B cell (primary cell): ENCODE results near the gene SMIM35. TPM values are rescaled to one million over a fixed set of nuclear protein-coding genes. Genes with fewer than 3 reads are reported as not detected.

Source experiments
- ATAC-seq: fragments of 200-7000 bp; cut with Tn5 transposase; one replicate; pipeline ENCODE4 v1.10.0; 2021; ENCODE audit warnings: low read depth, mild to moderate bottlenecking, moderate number of reproducible peaks, moderate library complexity
- CTCF ChIA-PET: fragments of 350-600 bp; sonication (Branson Sonifier 250); formaldehyde crosslinking; loops from one replicate; lab custom pipeline; 2021; ENCODE audit warnings: antibody characterized with exemption, inconsistent platforms; lab: Charles Lee
- POLR2A ChIA-PET: fragments of 350-600 bp; sonication (Branson Sonifier 250); formaldehyde crosslinking; loops from one replicate; lab custom pipeline; 2021; ENCODE audit warnings: antibody characterized with exemption; lab: Charles Lee
- DNase-seq: peaks from one replicate; pipeline ENCODE4 v3.0.0; 2013
- H2AFZ ChIP-seq: 2 replicates; pipeline ENCODE4 v1.6.1; 2012; ENCODE audit warnings: mild to moderate bottlenecking, low read depth, low read length; ENCODE audit not compliant: insufficient read depth, poor library complexity, severe bottlenecking
- H3K27ac ChIP-seq, 2 donors: 1 replicate in 1 of 2; 2 replicates in 1 of 2; pipeline ENCODE4 v1.5.1; 2012 to 2013; ENCODE audit warnings: low read length in 2 of 2, mild to moderate bottlenecking in 2 of 2, moderate library complexity in 1 of 2
- H3K27me3 ChIP-seq, 4 experiments: fragments of 200-600 bp in 1 of 4; sonication (generic) in 1 of 4; replicated peaks in 1 of 4; 1 replicate in 2 of 4; 2 replicates in 2 of 4; pipeline versions ENCODE4 v1.6.1 to v1.7.0; 2013 to 2016; ENCODE audit warnings: low read length in 3 of 4, mild to moderate bottlenecking in 2 of 4, mixed read lengths in 1 of 4, moderate library complexity in 1 of 4; ENCODE audit not compliant: insufficient read depth in 4 of 4, control insufficient read depth in 3 of 4; ENCODE audit errors: control extremely low read depth in 1 of 4
- H3K36me3 ChIP-seq, 2 experiments: replicated peaks in 1 of 2; 1 replicate in 1 of 2; 2 replicates in 1 of 2; pipeline versions ENCODE4 v1.6.1 to v1.7.1; 2013; ENCODE audit warnings: low read length in 1 of 2; ENCODE audit not compliant: insufficient read depth in 2 of 2, control insufficient read depth in 1 of 2; ENCODE audit errors: control extremely low read depth in 1 of 2, extremely low read depth in 1 of 2
- H3K4me1 ChIP-seq, 2 donors: fragments of 200-600 bp in 1 of 2; sonication (generic) in 1 of 2; 1 replicate in 1 of 2; 2 replicates in 1 of 2; pipeline versions ENCODE4 v1.5.1 to v1.6.1; 2013 to 2017; ENCODE audit warnings: low read length in 2 of 2; ENCODE audit not compliant: control insufficient read depth in 2 of 2, insufficient read depth in 2 of 2
- H3K4me2 ChIP-seq: replicated peaks from 2 replicates; pipeline ENCODE3; 2012; ENCODE audit warnings: mild to moderate bottlenecking, low read depth, low read length; ENCODE audit not compliant: poor library complexity, severe bottlenecking
- H3K4me3 ChIP-seq, 5 experiments: fragments of 200-600 bp in 1 of 5; sonication (generic) in 1 of 5; 1 replicate in 3 of 5; 2 replicates in 2 of 5; pipeline versions ENCODE4 v1.5.1 to v1.7.0; 2011 to 2016; ENCODE audit warnings: low read length in 4 of 5, mild to moderate bottlenecking in 4 of 5, low read depth in 2 of 5, control low read depth in 1 of 5, moderate library complexity in 1 of 5; ENCODE audit not compliant: insufficient read depth in 1 of 5; ENCODE audit errors: control extremely low read depth in 1 of 5, extremely low read depth in 1 of 5
- H3K79me2 ChIP-seq: fragments of 200-600 bp; sonication (generic); one replicate; pipeline ENCODE4 v1.6.0; 2016; ENCODE audit warnings: low read length; ENCODE audit not compliant: control insufficient read depth, insufficient read depth
- H3K9ac ChIP-seq: fragments of 200-600 bp; sonication (generic); 2 replicates; pipeline ENCODE4 v1.6.1; 2017; ENCODE audit warnings: mild to moderate bottlenecking, low read length, moderate library complexity
- H3K9me3 ChIP-seq, 3 donors: one replicate each; pipeline versions ENCODE4 v1.6.1 to v1.7.1; 2013; ENCODE audit warnings: low read length in 2 of 3; ENCODE audit not compliant: control insufficient read depth in 2 of 3, insufficient read depth in 1 of 3; ENCODE audit errors: control extremely low read depth in 1 of 3
- H4K20me1 ChIP-seq: 2 replicates; pipeline ENCODE4 v1.6.0; 2012; ENCODE audit warnings: mild to moderate bottlenecking, low read length; ENCODE audit not compliant: insufficient read depth, control insufficient read depth, poor library complexity, severe bottlenecking
- H3K27ac Mint-ChIP-seq: one replicate; pipeline ENCODE4 v1.8.0; 2021; ENCODE audit warnings: mixed read lengths
- H3K27me3 Mint-ChIP-seq: one replicate; pipeline ENCODE4 v1.8.0; 2021; ENCODE audit warnings: mixed read lengths
- H3K4me1 Mint-ChIP-seq: one replicate; pipeline ENCODE4 v1.8.0; 2021; ENCODE audit warnings: mixed read lengths
- H3K4me3 Mint-ChIP-seq: one replicate; pipeline ENCODE4 v1.8.0; 2021; ENCODE audit warnings: mixed read lengths
- H3K9me3 Mint-ChIP-seq: one replicate; pipeline ENCODE4 v1.8.0; 2022; ENCODE audit warnings: mixed read lengths; ENCODE audit not compliant: insufficient read depth
- CTCF ChIP-seq: fragments of 200-600 bp; IDR thresholded peaks from one replicate; pipeline ENCODE4 v1.8.0; 2022; ENCODE audit warnings: antibody characterized with exemption, mild to moderate bottlenecking
- EZH2 ChIP-seq: IDR thresholded peaks from 2 replicates; pipeline ENCODE4 v1.6.1; 2012; ENCODE audit warnings: borderline replicate concordance, low read depth, mild to moderate bottlenecking, moderate library complexity, low read length; ENCODE audit not compliant: insufficient read depth, poor library complexity, severe bottlenecking
- WGBS: methylation state at CpG from one replicate; pipeline ENCODE4 v1.1.5; 2013; ENCODE audit warnings: missing lambda C conversion rate; ENCODE audit not compliant: insufficient coverage; 5-methylcytosine and 5-hydroxymethylcytosine counted together
- intact Hi-C: fragments of 100-400 bp; cut with micrococcal nuclease; formaldehyde crosslinking; loops from one replicate; pipeline ENCODE4 v1.10.0; 2022
- polyA plus RNA-seq: library from polyadenylated mRNA; depleted of rRNA; stranded (reverse); fragments of >200 nt; gene quantifications from 2 replicates; pipeline ENCODE4 v1.2.3, GENCODE V29; 2012
- total RNA-seq, 2 donors: library from RNA; stranded (reverse); fragments of 120-200 nt in 1 of 2; gene quantifications; 1 replicate in 1 of 2; 2 replicates in 1 of 2; pipeline versions ENCODE4 v1.2.3 to v1.2.4, GENCODE V29; 2013 to 2022

The SMIM35 gene
- total and polyA plus RNA-seq, 2 donors (not counting 1 experiment from before 2014, with no cell fraction given) = 1.3 to 4.5 TPM

- WGBS = 84% methylated on average over 10 of the region's 10 CpGs
- DNase-seq (no peak), ATAC-seq (no peak)
- POLR2A ChIA-PET = interaction anchor here (0.6 to 21.8 kb wide), 5 partner anchors 5 to 55 kb away, joined by 3 to 346 read pairs (median 11); partner anchors contain the start of gene IL10RA
- peaks cover 27 to 36% of the 10 kb centered on the region in 2 donors for H3K4me1 ChIP-seq
- H2AFZ ChIP-seq = no peak overlapping the region
- intact Hi-C loops = no loop called here
- TF ChIP-seq CTCF (no peak), EZH2 (no peak)
- H3K36me3 ChIP-seq = peaks cover 7 to 73% of the 10 kb centered on the region in 2 experiments
- H3K79me2 ChIP-seq = peaks cover 10% of the 10 kb centered on the region
- Mint-ChIP-seq H3K9me3 (peaks cover 2% of the 10 kb centered on the region), H3K4me1 (peaks cover 59% of the 10 kb centered on the region), H3K27me3 (no peaks in the 10 kb centered on the region), H3K4me3 (no peak overlapping the region), H3K27ac (peak overlapping the region; percentile 85)
- CTCF ChIA-PET = interaction anchor here (0.5 to 12.1 kb wide), 7 partner anchors 8 to 574 kb away, joined by 3 to 134 read pairs (median 11); no protein-coding TSS in a partner anchor
- no peaks in the 10 kb centered on the region for H4K20me1 ChIP-seq
- peaks cover 0 to 2% (median 2%) of the 10 kb centered on the region in 3 donors for H3K9me3 ChIP-seq
- H3K27me3 ChIP-seq = no peaks in the 10 kb centered on the region
- no peak overlapping the region for H3K9ac ChIP-seq
- H3K27ac ChIP-seq = peak overlapping the region in 1 of 2 donors; percentile 52
- no peak overlapping the region for H3K4me3 ChIP-seq
- no peak overlapping the region for H3K4me2 ChIP-seq
Observed at GRCh38 chr11:117998664-117999353, 88.0 kb downstream of the SMIM35 start.
